Activated CD8-positive, alpha-beta T cell treated with anti-CD3 and anti-CD28 coated beads for 36 hours (primary cell): Measurements from ENCODE around the gene SHISAL2B. TPM values are rescaled to one million over a fixed set of nuclear protein-coding genes. Genes with fewer than 3 reads are reported as not detected.

ENCODE experiments used
- ATAC-seq: fragments of 200-7000 bp; cut with Tn5 transposase; one replicate; pipeline ENCODE4 v1.10.0; 2021; ENCODE audit warnings: mild to moderate bottlenecking, moderate library complexity
- CTCF ChIA-PET: fragments of 350-600 bp; sonication (Branson Sonifier 250); formaldehyde crosslinking; loops from one replicate; lab custom pipeline; 2021; ENCODE audit warnings: antibody characterized with exemption; lab: Charles Lee
- POLR2A ChIA-PET: fragments of 350-600 bp; sonication (Branson Sonifier 250); formaldehyde crosslinking; loops from one replicate; lab custom pipeline; 2021; ENCODE audit warnings: antibody characterized with exemption; lab: Charles Lee
- DNase-seq: peaks from one replicate; pipeline ENCODE4 v3.0.0-alpha.2; 2020
- H3K27ac Mint-ChIP-seq: one replicate; pipeline ENCODE4 v1.8.0; 2021; ENCODE audit warnings: mild to moderate bottlenecking, mixed read lengths
- H3K27me3 Mint-ChIP-seq: one replicate; pipeline ENCODE4 v1.8.0; 2021; ENCODE audit warnings: mixed read lengths
- H3K36me3 Mint-ChIP-seq: one replicate; pipeline ENCODE4 v1.8.0; 2021; ENCODE audit warnings: low read depth, mixed read lengths
- H3K4me1 Mint-ChIP-seq: one replicate; pipeline ENCODE4 v1.8.0; 2021; ENCODE audit warnings: low read depth, mixed read lengths
- H3K4me3 Mint-ChIP-seq: one replicate; pipeline ENCODE4 v1.8.0; 2021; ENCODE audit warnings: mild to moderate bottlenecking, moderate library complexity, mixed read lengths
- H3K9me3 Mint-ChIP-seq: one replicate; pipeline ENCODE4 v1.8.0; 2021; ENCODE audit warnings: mixed read lengths
- intact Hi-C: fragments of 100-400 bp; cut with micrococcal nuclease; formaldehyde crosslinking; loops from one replicate; pipeline ENCODE4 v1.10.0; 2022
- total RNA-seq, 2 experiments: library from RNA; stranded (reverse); gene quantifications; one replicate each; pipeline ENCODE4 v1.2.3, GENCODE V29; 2021
- TF ChIP-seq, protein P1 (sequence below): fragments of 200-600 bp; IDR thresholded peaks from one replicate; pipeline ENCODE4 v1.8.0; 2022; ENCODE audit warnings: antibody characterized with exemption, mild to moderate bottlenecking

SHISAL2B gene
- total RNA-seq, 2 experiments from 2014 or later, result not detected

DNA sequence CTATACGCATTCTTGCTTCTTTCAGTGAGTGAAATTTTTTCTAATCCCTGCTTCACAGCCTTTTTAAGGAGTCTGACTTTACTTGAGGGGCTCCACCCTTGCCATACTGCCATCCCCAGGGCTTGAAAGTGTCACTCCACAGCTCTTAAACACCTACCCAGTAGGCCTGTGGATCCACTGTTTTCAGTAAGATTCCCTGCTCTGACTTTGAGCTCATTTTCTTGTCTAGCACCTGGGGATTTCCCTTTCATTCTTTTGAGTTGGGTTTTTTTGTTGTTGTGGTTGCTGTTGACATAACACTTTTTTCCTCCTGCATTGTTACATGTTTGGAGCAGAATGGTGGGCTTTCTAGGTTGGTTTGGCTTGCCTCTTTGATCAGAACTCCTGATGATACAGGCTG, 54.6 kb downstream of the SHISAL2B start:
- intact Hi-C loops, result no loop called here
- POLR2A ChIA-PET, result interaction anchor here (0.7 kb wide), 1 partner anchor 9 kb away, joined by 3 read pairs; no protein-coding TSS in a partner anchor

DNA sequence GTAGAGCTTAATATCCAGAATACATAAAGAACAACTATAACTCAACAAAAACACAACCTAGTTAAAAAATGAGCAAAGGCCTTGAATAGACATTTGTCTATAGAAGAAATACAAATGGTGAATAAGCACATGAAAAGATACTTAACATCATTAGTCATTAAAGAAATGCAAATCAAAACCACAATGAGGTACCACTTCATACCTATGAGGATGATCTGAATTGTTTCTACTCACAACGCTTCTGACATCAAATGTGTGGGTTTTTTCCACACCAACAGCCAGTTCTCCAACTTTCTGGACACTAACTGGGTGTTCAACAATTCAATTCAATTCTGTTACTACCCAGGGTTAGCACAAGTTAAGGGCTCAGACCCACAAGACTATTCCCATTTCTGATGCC, 56.1 kb downstream of the SHISAL2B start:
- no peaks in the 10 kb centered on the region for H3K9me3 Mint-ChIP-seq
- H3K4me3 Mint-ChIP-seq, result no peak overlapping the region

More for the DNA sequence above, 54.6 kb downstream of the SHISAL2B start:
- Mint-ChIP-seq H3K27ac (no peak overlapping the region), H3K4me3 (no peak overlapping the region), H3K36me3 (peaks cover 8% of the 10 kb centered on the region), H3K9me3 (no peaks in the 10 kb centered on the region), H3K4me1 (peaks cover 13% of the 10 kb centered on the region), H3K27me3 (no peaks in the 10 kb centered on the region)
- ATAC-seq (no peak), DNase-seq (no peak)
- TF ChIP-seq, protein P1, sequence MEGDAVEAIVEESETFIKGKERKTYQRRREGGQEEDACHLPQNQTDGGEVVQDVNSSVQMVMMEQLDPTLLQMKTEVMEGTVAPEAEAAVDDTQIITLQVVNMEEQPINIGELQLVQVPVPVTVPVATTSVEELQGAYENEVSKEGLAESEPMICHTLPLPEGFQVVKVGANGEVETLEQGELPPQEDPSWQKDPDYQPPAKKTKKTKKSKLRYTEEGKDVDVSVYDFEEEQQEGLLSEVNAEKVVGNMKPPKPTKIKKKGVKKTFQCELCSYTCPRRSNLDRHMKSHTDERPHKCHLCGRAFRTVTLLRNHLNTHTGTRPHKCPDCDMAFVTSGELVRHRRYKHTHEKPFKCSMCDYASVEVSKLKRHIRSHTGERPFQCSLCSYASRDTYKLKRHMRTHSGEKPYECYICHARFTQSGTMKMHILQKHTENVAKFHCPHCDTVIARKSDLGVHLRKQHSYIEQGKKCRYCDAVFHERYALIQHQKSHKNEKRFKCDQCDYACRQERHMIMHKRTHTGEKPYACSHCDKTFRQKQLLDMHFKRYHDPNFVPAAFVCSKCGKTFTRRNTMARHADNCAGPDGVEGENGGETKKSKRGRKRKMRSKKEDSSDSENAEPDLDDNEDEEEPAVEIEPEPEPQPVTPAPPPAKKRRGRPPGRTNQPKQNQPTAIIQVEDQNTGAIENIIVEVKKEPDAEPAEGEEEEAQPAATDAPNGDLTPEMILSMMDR, result no peak
- CTCF ChIA-PET, result interaction anchor here (0.6 kb wide), 1 partner anchor 626 kb away, joined by 3 read pairs; no protein-coding TSS in a partner anchor

DNA sequence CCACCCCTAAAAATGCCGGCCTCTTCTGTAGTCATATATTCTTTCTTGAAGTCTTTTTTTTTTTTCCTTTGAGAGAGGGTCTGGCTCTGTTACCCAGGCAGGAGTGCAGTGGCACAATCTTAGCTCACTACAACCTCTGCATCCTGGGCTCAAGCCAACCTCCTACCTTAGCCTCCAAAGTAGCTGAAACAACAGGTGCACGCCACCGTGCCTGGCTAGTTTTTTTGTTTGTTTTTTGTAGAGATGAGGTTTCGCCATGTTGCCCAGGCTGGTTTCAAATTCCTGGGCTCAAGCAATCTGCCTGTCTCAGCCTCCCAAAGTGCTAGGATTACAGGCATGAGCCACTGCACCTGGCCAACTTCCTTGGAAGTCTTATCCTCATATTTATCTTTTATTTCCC, 59.1 kb downstream of the SHISAL2B start:
- POLR2A ChIA-PET, result no interaction called here
- TF ChIP-seq, protein P1, result no peak
- H3K9me3 Mint-ChIP-seq, result no peaks in the 10 kb centered on the region
- H3K36me3 Mint-ChIP-seq, result peaks cover 3% of the 10 kb centered on the region
- CTCF ChIA-PET, result no interaction called here
- ATAC-seq, result no peak
- no peak overlapping the region for H3K4me3 Mint-ChIP-seq
- DNase-seq, result no peak
- H3K27me3 Mint-ChIP-seq, result no peaks in the 10 kb centered on the region
- H3K27ac Mint-ChIP-seq, result no peak overlapping the region
- peaks cover 13% of the 10 kb centered on the region for H3K4me1 Mint-ChIP-seq
- intact Hi-C loops, result no loop called here

More for the DNA sequence above, 56.1 kb downstream of the SHISAL2B start:
- POLR2A ChIA-PET, result interaction anchor here (0.7 kb wide), 1 partner anchor 23 kb away, joined by 3 read pairs; no protein-coding TSS in a partner anchor
- TF ChIP-seq, protein P1, result no peak
- DNase-seq (no peak), ATAC-seq (no peak)
- Mint-ChIP-seq H3K36me3 (peaks cover 3% of the 10 kb centered on the region), H3K27me3 (no peaks in the 10 kb centered on the region), H3K4me1 (peaks cover 13% of the 10 kb centered on the region), H3K27ac (no peak overlapping the region)
- CTCF ChIA-PET, result interaction anchor here (1.1 to 1.2 kb wide), 2 partner anchors 24 to 38 kb away, joined by 4 to 5 read pairs; no protein-coding TSS in a partner anchor
- intact Hi-C loops, result no loop called here

DNA sequence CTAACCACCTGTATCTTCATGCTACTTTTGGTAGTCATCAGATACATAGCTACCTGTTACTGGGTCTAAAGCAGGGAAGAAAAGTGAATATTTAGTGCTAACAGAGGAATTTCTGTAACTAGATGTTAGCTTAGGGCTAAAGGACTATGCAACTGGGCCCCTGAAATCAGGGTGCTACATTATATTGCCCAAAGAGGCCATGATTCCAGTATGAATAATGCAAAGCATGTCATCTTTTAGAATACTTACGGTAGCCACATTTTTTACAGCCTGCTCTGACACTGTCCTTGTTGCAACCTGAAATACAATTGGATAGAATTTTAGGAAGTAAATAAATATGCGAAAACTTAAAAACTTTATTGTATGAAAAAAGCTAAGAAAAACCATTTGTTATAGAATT, 63.8 kb downstream of the SHISAL2B start:
- ChIA-PET CTCF (interaction anchor here (1.1 kb wide), 1 partner anchor 30 kb away, joined by 5 read pairs; no protein-coding TSS in a partner anchor), POLR2A (interaction anchor here (1.0 kb wide), 1 partner anchor 9 kb away, joined by 3 read pairs; no protein-coding TSS in a partner anchor)
- Mint-ChIP-seq H3K36me3 (peaks cover 7% of the 10 kb centered on the region), H3K4me1 (peaks cover 12% of the 10 kb centered on the region), H3K9me3 (no peaks in the 10 kb centered on the region), H3K27me3 (no peaks in the 10 kb centered on the region), H3K27ac (no peak overlapping the region), H3K4me3 (no peak overlapping the region)
- DNase-seq, result no peak
- intact Hi-C loops, result no loop called here
- TF ChIP-seq, protein P1, result no peak
- ATAC-seq, result no peak

DNA sequence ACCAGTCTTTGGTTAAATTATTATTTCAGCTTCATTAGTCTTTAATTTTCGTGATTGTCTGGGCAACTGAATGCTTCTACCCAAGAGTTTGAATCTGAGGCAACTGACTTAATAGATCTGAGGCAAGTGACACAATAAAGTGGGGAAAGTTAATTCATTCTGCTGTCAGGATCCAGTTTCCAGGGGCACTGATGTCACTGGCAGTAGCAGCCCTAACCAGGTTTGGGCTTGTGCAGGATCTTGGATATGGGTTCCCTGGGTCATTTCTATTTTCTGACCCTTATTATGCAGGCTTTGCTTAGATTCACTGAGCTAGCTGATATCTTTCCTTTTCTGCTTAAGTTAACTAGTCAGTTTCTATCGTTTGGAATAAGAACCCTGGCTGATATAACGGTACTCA, 68.6 kb downstream of the SHISAL2B start:
- intact Hi-C loops, result no loop called here

More for the DNA sequence above, 68.6 kb downstream of the SHISAL2B start:
- Mint-ChIP-seq H3K36me3 (peaks cover 9% of the 10 kb centered on the region), H3K4me3 (no peak overlapping the region), H3K4me1 (peaks cover 10% of the 10 kb centered on the region), H3K27me3 (no peaks in the 10 kb centered on the region), H3K9me3 (no peaks in the 10 kb centered on the region), H3K27ac (no peak overlapping the region)
- ChIA-PET POLR2A (interaction anchor here (2.2 kb wide), 1 partner anchor 9 kb away, joined by 7 read pairs; the partner anchor contains the start of gene SREK1IP1), CTCF (interaction anchor here (1.5 kb wide), 1 partner anchor 13 kb away, joined by 3 read pairs; no protein-coding TSS in a partner anchor)
- TF ChIP-seq, protein P1, result no peak
- no peak for DNase-seq
- no peak for ATAC-seq
